ENCODE measurements around the gene SAMD4A.

DNA sequence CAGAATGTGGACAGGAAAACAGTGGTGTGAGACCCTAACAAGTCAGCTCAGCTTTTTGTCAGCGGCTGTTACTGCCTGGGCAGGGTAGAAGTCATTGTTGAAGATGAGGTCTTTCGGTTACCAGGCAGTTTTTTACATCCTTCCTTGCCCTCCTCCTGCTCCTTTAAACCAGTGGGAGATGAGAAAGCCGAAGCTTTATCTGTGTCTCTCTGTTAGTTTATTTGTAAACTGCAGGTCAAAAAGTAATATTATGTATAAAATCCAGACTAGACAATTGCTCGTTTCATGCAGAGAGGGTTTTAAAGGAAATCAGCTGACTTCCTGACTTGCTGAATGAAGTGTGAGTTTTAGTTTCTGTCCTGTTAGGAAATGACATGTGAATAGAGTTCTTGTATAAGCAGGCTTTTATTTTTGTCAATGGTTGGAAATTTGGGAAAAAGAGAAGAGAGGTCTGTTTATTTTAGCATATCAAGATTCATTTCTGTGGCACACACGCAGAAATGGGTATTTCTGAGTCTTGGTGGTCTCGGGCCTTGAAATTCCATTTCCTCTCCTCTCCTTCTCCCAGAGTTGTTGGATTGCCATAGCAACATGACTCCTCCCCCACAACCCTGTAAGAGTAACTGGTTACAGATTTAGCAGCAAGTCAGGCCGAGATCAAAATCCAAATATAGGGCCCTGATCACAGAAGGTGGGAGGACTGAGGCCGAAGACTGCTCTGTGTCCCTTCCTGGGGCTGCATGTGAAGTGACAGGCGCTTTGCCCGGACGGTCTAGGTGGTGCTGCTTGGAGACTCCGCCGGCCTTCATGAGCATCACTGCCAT, 60.8 kb downstream of the SAMD4A start:
- TF ChIP-seq YY1 (IDR thresholded peaks at IDR 0.05; ENCODE audit: insufficient read depth, insufficient read length) (no peak), ZNF274 (IDR thresholded peaks at IDR 0.05; ENCODE audit: low read depth, low read length) (no peak)
